Measurements from ENCODE around the gene SERPINB7. TPM values are rescaled to one million over a fixed set of nuclear protein-coding genes. Genes with fewer than 3 reads are reported as not detected.
"Not testable (repeated sequence)": the region's sequence is repeated elsewhere in the genome, so short reads cannot be mapped to it uniquely, and the experiment has no call there.

SERPINB7 gene
- total RNA-seq, 4 donors from 2014 or later: not detected

GRCh38 chr18:63757541-63757940 is 17.7 kb upstream of the SERPINB7 start:
- Histone ChIP-seq H3K36me3 (no peaks in the 10 kb centered on the region), H3K4me1 (no peaks in the 10 kb centered on the region), H3K4me3 (no peak overlapping the region), H3K9me3 (peaks cover 0 to 20% (median 0%) of the 10 kb centered on the region in 3 donors), H3K27me3 (no peaks in the 10 kb centered on the region), H3K27ac (no peak overlapping the region)
- no peak for TF ChIP-seq POLR2AphosphoS5 (IDR thresholded peaks at IDR 0.05)
- TF ChIP-seq CTCF (IDR thresholded peaks at IDR 0.05): no peak
- TF ChIP-seq EP300 (IDR thresholded peaks at IDR 0.05): no peak
- TF ChIP-seq POLR2A (IDR thresholded peaks at IDR 0.05): no peak
- no peak for ATAC-seq

- no peak overlapping the region for H3K27ac ChIP-seq
- 68 to 85% methylated on average over 3 of the region's 3 CpGs for WGBS, 2 donors (ENCODE audit: low coverage in 1 of 2)
- no peaks in the 10 kb centered on the region for H3K27me3 ChIP-seq
- no peak for ATAC-seq
- peaks cover 0 to 20% (median 0%) of the 10 kb centered on the region in 3 donors for H3K9me3 ChIP-seq
- no peak overlapping the region for H3K4me3 ChIP-seq
- no peaks in the 10 kb centered on the region for H3K36me3 ChIP-seq
- no peak for TF ChIP-seq POLR2AphosphoS5 (IDR thresholded peaks at IDR 0.05)
- no peak for TF ChIP-seq CTCF (IDR thresholded peaks at IDR 0.05)
- TF ChIP-seq POLR2A (IDR thresholded peaks at IDR 0.05): no peak
- no peak for TF ChIP-seq EP300 (IDR thresholded peaks at IDR 0.05)
- no peaks in the 10 kb centered on the region for H3K4me1 ChIP-seq
These were observed 16.5 kb upstream of the SERPINB7 start for GRCh38 chr18:63758615-63759240.

- H3K9me3 ChIP-seq: peaks cover 0 to 20% (median 0%) of the 10 kb centered on the region in 3 donors
- H3K36me3 ChIP-seq, H3K27ac ChIP-seq, H3K4me3 ChIP-seq, H3K4me1 ChIP-seq, ATAC-seq, H3K27me3 ChIP-seq: not testable (repeated sequence)
- WGBS, 2 donors (ENCODE audit: low coverage in 1 of 2): 90% methylated on average over 1 of the region's 2 CpGs; no CpG with 5 or more reads in 1 of the 2 donors
These were observed 15.4 kb upstream of the SERPINB7 start for GRCh38 chr18:63759786-63760185.

GRCh38 chr18:63762518-63762917 is 12.7 kb upstream of the SERPINB7 start:
- Histone ChIP-seq H3K4me3 (no peak overlapping the region), H3K9me3 (peaks cover 0 to 20% (median 0%) of the 10 kb centered on the region in 3 donors), H3K27ac (no peak overlapping the region), H3K27me3 (no peaks in the 10 kb centered on the region), H3K36me3 (no peaks in the 10 kb centered on the region), H3K4me1 (no peaks in the 10 kb centered on the region)
- TF ChIP-seq EP300 (IDR thresholded peaks at IDR 0.05) (no peak), POLR2A (IDR thresholded peaks at IDR 0.05) (no peak), POLR2AphosphoS5 (IDR thresholded peaks at IDR 0.05) (no peak), CTCF (IDR thresholded peaks at IDR 0.05) (no peak)
- 60 to 100% methylated on average over 1 of the region's 1 CpG for WGBS, 2 donors (ENCODE audit: low coverage in 1 of 2)
- no peak for ATAC-seq

GRCh38 chr18:63763831-63764600 is 11.2 kb upstream of the SERPINB7 start:
- ATAC-seq: no peak
- WGBS, 2 donors (ENCODE audit: low coverage in 1 of 2): 84 to 89% methylated on average over 2 to 3 of the region's 3 CpGs
- Histone ChIP-seq H3K36me3 (no peaks in the 10 kb centered on the region), H3K4me3 (no peak overlapping the region), H3K9me3 (peaks cover 0 to 20% (median 0%) of the 10 kb centered on the region in 3 donors), H3K27ac (no peak overlapping the region), H3K4me1 (no peaks in the 10 kb centered on the region), H3K27me3 (no peaks in the 10 kb centered on the region)
- TF ChIP-seq CTCF (IDR thresholded peaks at IDR 0.05): no peak
- no peak for TF ChIP-seq EP300 (IDR thresholded peaks at IDR 0.05)
- no peak for TF ChIP-seq POLR2A (IDR thresholded peaks at IDR 0.05)
- no peak for TF ChIP-seq POLR2AphosphoS5 (IDR thresholded peaks at IDR 0.05)

All from gastroesophageal sphincter (tissue), 4 donors.